GM12878 (cell line): Measurements from ENCODE around the gene RARG. TPM values are rescaled to one million over a fixed set of nuclear protein-coding genes. Genes with fewer than 3 reads are reported as not detected.

ENCODE experiments used
- ATAC-seq: fragments of 200-7000 bp; cut with Tn5 transposase; 3 replicates; pipeline ENCODE4 v1.9.1; 2020; ENCODE audit warnings: mild to moderate bottlenecking, moderate library complexity
- BruUV-seq: library from RNA; stranded (reverse); fragments of 400-500 nt; replicated peaks from 2 replicates; lab custom pipeline; 2021; lab: Mats Ljungman, UMichigan
- CTCF ChIA-PET: fragments of 300-600 bp; sonication (Branson Sonifier 250); formaldehyde crosslinking; extraction: SDS; loops from one replicate; lab custom pipeline; 2021; ENCODE audit warnings: inconsistent platforms; lab: Yijun Ruan, JAX
- POLR2A ChIA-PET: fragments of 350-600 bp; formaldehyde crosslinking; extraction: SDS; loops from one replicate; lab custom pipeline; 2021; ENCODE audit warnings: inconsistent platforms; lab: Charles Lee
- RAD21 ChIA-PET: fragments of 300-600 bp; sonication (Branson Sonifier 250); formaldehyde crosslinking; loops from one replicate; lab custom pipeline; 2023; ENCODE audit warnings: antibody characterized with exemption; ENCODE audit not compliant: unreplicated experiment; lab: Charles Lee
- SMC1A ChIA-PET: fragments of 300-600 bp; sonication (Branson Sonifier 250); formaldehyde crosslinking; loops from one replicate; lab custom pipeline; 2023; ENCODE audit not compliant: unreplicated experiment, uncharacterized antibody; lab: Charles Lee
- DNase-seq: peaks from one replicate; pipeline ENCODE4 v3.0.0-alpha.2; 2011; ENCODE audit warnings: low read depth, low spot score
- FAIRE-seq: peaks from 3 replicates; lab custom pipeline; 2011; peaks lifted over from hg19 to GRCh38; lab: Jason Lieb, UNC
- H2AFZ ChIP-seq: 2 replicates; pipeline ENCODE4 v1.6.0; 2011; ENCODE audit warnings: low read depth, low read length, control low read depth; ENCODE audit not compliant: control insufficient read depth
- H3K27ac ChIP-seq: 2 replicates; pipeline ENCODE4 v1.5.1; 2011; ENCODE audit warnings: control low read depth; ENCODE audit not compliant: control insufficient read depth, insufficient read depth
- H3K27me3 ChIP-seq, 2 experiments: replicated peaks in 1 of 2; 2 replicates each; pipeline versions ENCODE4 v1.6.0 to v1.6.1; 2011; ENCODE audit warnings: low read length in 1 of 2; ENCODE audit not compliant: control insufficient read depth in 2 of 2, insufficient read depth in 2 of 2
- H3K36me3 ChIP-seq, 2 experiments: 2 replicates each; pipeline ENCODE4 v1.5.1; 2011; ENCODE audit warnings: low read length in 1 of 2; ENCODE audit not compliant: control insufficient read depth in 2 of 2, insufficient read depth in 2 of 2
- H3K4me1 ChIP-seq: 2 replicates; pipeline ENCODE4 v1.6.1; 2011; ENCODE audit warnings: mild to moderate bottlenecking, low read length, moderate library complexity, mixed read lengths; ENCODE audit not compliant: control insufficient read depth, insufficient read depth
- H3K4me2 ChIP-seq: 2 replicates; pipeline ENCODE4 v1.6.0; 2011; ENCODE audit warnings: control low read depth; ENCODE audit not compliant: control insufficient read depth, insufficient read depth
- H3K4me3 ChIP-seq: fragments of 200-600 bp; sonication (generic); 2 replicates; pipeline ENCODE4 v1.5.1; 2016
- H3K79me2 ChIP-seq: 2 replicates; pipeline ENCODE4 v1.6.0; 2011; ENCODE audit warnings: low read length; ENCODE audit not compliant: control insufficient read depth, insufficient read depth
- H3K9ac ChIP-seq: 2 replicates; pipeline ENCODE4 v1.8.0; 2011; ENCODE audit warnings: low read length, control low read depth, mixed read lengths; ENCODE audit not compliant: control insufficient read depth, insufficient read depth
- H3K9me3 ChIP-seq: replicated peaks from 3 replicates; pipeline ENCODE4 v1.5.1; 2011; ENCODE audit warnings: mild to moderate bottlenecking, low read length; ENCODE audit not compliant: control insufficient read depth, insufficient read depth
- H4K20me1 ChIP-seq: 2 replicates; pipeline ENCODE4 v1.6.0; 2011; ENCODE audit not compliant: control insufficient read depth, insufficient read depth
- ATF7 ChIP-seq: fragments of 450-650 bp; IDR thresholded peaks from 2 replicates; pipeline ENCODE4 v1.6.1; 2016; ENCODE audit warnings: low read depth, mild to moderate bottlenecking
- MYC ChIP-seq: IDR thresholded peaks from 2 replicates; pipeline ENCODE4 v1.6.1; 2011; ENCODE audit warnings: mild to moderate bottlenecking, low read length, moderate library complexity, inconsistent platforms; ENCODE audit not compliant: insufficient read depth, insufficient replicate concordance, insufficient read length, severe bottlenecking
- NBN ChIP-seq: fragments of 450-650 bp; IDR thresholded peaks from 2 replicates; pipeline ENCODE4 v1.6.1; 2016
- SUPT20H ChIP-seq: IDR thresholded peaks from 2 replicates; pipeline ENCODE4 v1.6.1; 2011; ENCODE audit warnings: low read depth, mild to moderate bottlenecking, low read length, moderate library complexity, borderline replicate concordance; ENCODE audit not compliant: control insufficient read depth
- WGBS: methylation state at CpG from one replicate; pipeline ENCODE4 v1.1.6; 2016; ENCODE audit warnings: low lambda C conversion rate; ENCODE audit not compliant: insufficient replicate concordance, insufficient coverage; ENCODE audit errors: missing lambda C conversion rate; 5-methylcytosine and 5-hydroxymethylcytosine counted together
- in situ Hi-C: fragments of 300-500 bp; cut with MboI; formaldehyde crosslinking; loops from 9 replicates; pipeline ENCODE4 v1.14.3; 2018; ENCODE audit warnings: mixed read lengths
- intact Hi-C: fragments of 100-400 bp; cut with micrococcal nuclease; formaldehyde crosslinking; loops from one replicate; pipeline ENCODE4 v1.14.2; 2022; ENCODE audit not compliant: unreplicated experiment
- polyA plus RNA-seq, 11 experiments: library from polyadenylated mRNA; depleted of rRNA in 4 of 11; unstranded in 6 of 11; stranded (reverse) in 5 of 11; fragments of >200 nt; fragmentation: Nextera tagmentation in 4 of 11; fragmentation: Illumina TruSeq in 1 of 11; extraction: Ambion mirVana in 4 of 11; extraction: Trizol in 1 of 11; gene quantifications; 1 replicate in 1 of 11; 2 replicates in 10 of 11; pipeline versions ENCODE4 v1.2.1 to v1.2.3, GENCODE V29; 2011 to 2016; ENCODE audit warnings: inconsistent platforms in 2 of 11, missing spikeins in 2 of 11, low read depth in 1 of 11
- total RNA-seq, 4 experiments: library from RNA; depleted of rRNA in 3 of 4; stranded (reverse); fragments of >200 nt in 3 of 4; fragmentation: Illumina TruSeq in 1 of 4; extraction: Trizol in 1 of 4; gene quantifications; 2 replicates each; pipeline versions ENCODE4 v1.2.1 to v1.2.3, GENCODE V29; 2013 to 2021
- TF ChIP-seq, protein P1 (sequence below): fragments of 450-650 bp; formaldehyde crosslinking; IDR thresholded peaks from 2 replicates; pipeline ENCODE4 v1.4.0; 2022; ENCODE audit warnings: mild to moderate bottlenecking, moderate library complexity
- TF ChIP-seq, protein P2 (sequence below): fragments of 450-650 bp; IDR thresholded peaks from 2 replicates; pipeline ENCODE4 v1.6.1; 2017; ENCODE audit warnings: low read depth, mild to moderate bottlenecking, moderate library complexity

Gene RARG
- total and polyA plus RNA-seq, 10 of the 15 experiments (the other 5 are each of a cell fraction or from before 2014, with no cell fraction given), result 0.27 to 8.1 (median 4.1) TPM

DNA sequence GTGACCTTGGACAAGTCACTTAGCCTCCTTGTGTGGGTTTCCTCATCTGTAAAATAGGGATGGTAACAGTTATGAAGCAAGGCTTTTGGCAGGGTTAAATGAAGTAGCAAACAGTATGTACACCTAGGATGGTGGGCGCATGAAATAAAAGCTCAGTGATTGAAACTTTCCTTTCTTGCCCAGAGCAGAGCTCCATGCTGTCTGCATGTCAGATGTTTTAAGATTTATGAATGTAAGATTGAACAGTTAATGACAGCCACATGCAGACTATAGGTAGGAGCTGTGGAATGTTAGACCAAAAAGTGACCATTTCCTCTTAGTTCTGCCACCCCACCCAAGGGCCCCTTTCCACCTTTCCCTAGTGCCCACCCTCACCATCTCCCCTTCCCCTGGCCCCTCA, 37.0 kb downstream of the RARG start:
- TF ChIP-seq NBN, result no peak
- no peak for TF ChIP-seq MYC
- TF ChIP-seq, protein P1, sequence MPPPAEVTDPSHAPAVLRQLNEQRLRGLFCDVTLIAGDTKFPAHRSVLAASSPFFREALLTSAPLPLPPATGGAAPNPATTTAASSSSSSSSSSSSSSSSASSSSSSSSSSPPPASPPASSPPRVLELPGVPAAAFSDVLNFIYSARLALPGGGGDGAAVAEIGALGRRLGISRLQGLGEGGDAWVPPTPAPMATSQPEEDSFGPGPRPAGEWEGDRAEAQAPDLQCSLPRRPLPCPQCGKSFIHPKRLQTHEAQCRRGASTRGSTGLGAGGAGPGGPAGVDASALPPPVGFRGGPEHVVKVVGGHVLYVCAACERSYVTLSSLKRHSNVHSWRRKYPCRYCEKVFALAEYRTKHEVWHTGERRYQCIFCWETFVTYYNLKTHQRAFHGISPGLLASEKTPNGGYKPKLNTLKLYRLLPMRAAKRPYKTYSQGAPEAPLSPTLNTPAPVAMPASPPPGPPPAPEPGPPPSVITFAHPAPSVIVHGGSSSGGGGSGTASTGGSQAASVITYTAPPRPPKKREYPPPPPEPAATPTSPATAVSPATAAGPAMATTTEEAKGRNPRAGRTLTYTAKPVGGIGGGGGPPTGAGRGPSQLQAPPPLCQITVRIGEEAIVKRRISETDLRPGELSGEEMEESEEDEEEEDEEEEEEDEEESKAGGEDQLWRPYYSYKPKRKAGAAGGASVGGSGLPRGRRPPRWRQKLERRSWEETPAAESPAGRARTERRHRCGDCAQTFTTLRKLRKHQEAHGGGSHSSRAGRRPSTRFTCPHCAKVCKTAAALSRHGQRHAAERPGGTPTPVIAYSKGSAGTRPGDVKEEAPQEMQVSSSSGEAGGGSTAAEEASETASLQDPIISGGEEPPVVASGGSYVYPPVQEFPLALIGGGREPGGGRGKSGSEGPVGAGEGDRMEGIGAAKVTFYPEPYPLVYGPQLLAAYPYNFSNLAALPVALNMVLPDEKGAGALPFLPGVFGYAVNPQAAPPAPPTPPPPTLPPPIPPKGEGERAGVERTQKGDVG (CRISPR knock-in tag), result no peak
- no peak for TF ChIP-seq ATF7
- no peak for TF ChIP-seq SUPT20H
- TF ChIP-seq, protein P2, sequence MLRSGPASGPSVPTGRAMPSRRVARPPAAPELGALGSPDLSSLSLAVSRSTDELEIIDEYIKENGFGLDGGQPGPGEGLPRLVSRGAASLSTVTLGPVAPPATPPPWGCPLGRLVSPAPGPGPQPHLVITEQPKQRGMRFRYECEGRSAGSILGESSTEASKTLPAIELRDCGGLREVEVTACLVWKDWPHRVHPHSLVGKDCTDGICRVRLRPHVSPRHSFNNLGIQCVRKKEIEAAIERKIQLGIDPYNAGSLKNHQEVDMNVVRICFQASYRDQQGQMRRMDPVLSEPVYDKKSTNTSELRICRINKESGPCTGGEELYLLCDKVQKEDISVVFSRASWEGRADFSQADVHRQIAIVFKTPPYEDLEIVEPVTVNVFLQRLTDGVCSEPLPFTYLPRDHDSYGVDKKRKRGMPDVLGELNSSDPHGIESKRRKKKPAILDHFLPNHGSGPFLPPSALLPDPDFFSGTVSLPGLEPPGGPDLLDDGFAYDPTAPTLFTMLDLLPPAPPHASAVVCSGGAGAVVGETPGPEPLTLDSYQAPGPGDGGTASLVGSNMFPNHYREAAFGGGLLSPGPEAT, result no peak
- CTCF ChIA-PET, result interaction anchor here (0.9 to 1.9 kb wide), 8 partner anchors 8 to 96 kb away, joined by 3 to 9 read pairs (median 6); no protein-coding TSS in a partner anchor
- Histone ChIP-seq H3K4me3 (no peak overlapping the region), H3K27ac (no peak overlapping the region), H3K36me3 (peaks cover 51 to 74% of the 10 kb centered on the region in 2 experiments), H4K20me1 (no peaks in the 10 kb centered on the region), H2AFZ (no peak overlapping the region), H3K79me2 (peaks cover 9% of the 10 kb centered on the region), H3K9me3 (no peaks in the 10 kb centered on the region), H3K4me2 (no peak overlapping the region), H3K9ac (no peak overlapping the region), H3K4me1 (peaks cover 17% of the 10 kb centered on the region), H3K27me3 (no peaks in the 10 kb centered on the region)
- ATAC-seq, result no peak
- POLR2A ChIA-PET, result interaction anchor here (0.6 to 2.1 kb wide), 4 partner anchors 8 to 64 kb away, joined by 3 to 6 read pairs (median 3); no protein-coding TSS in a partner anchor
- SMC1A ChIA-PET, result interaction anchor here (0.9 to 1.4 kb wide), 4 partner anchors 14 to 35 kb away, joined by 3 to 6 read pairs (median 6); partner anchors contain the start of genes CSAD and ZNF740
- RAD21 ChIA-PET, result interaction anchor here (1.2 to 1.7 kb wide), 2 partner anchors 14 to 35 kb away, joined by 4 to 5 read pairs; no protein-coding TSS in a partner anchor
- BruUV-seq, result no TSS peak
- intact Hi-C loops, result no loop called here
- no peak for DNase-seq
- in situ Hi-C loops, result no loop called here
- 100% methylated on average over 1 of the region's 1 CpG for WGBS
- FAIRE-seq, result no peak
